ENCODE results near the gene PRSS1. TPM values are rescaled to one million over a fixed set of nuclear protein-coding genes. Genes with fewer than 3 reads are reported as not detected.
"Not testable (repeated sequence)": the region's sequence is repeated elsewhere in the genome, so short reads cannot be mapped to it uniquely, and the experiment has no call there.

The PRSS1 gene
- total RNA-seq, 1 donor from 2014 or later: not detected

GRCh38 chr7:142733271-142733670 lies 16.0 kb upstream of the PRSS1 start:
- Mint-ChIP-seq H3K9me3 (peaks cover 2% of the 10 kb centered on the region), H3K4me1 (peaks cover 10% of the 10 kb centered on the region), H3K36me3 (ENCODE audit: low read depth) (no peaks in the 10 kb centered on the region), H3K27ac (no peak overlapping the region), H3K4me3 (peak overlapping the region; percentile 24), H3K27me3 (no peaks in the 10 kb centered on the region)
- ATAC-seq (ENCODE audit: low read depth) (no peak), DNase-seq (no peak)
- intact Hi-C loops (cut with micrococcal nuclease): loop anchor here (2.0 kb wide), 1 partner anchor 16 kb away; no protein-coding TSS in a partner anchor
- CTCF ChIA-PET: interaction anchor here (1.5 to 1.8 kb wide), 3 partner anchors 19 to 50 kb away, joined by 3 to 11 read pairs (median 5); no protein-coding TSS in a partner anchor
- POLR2A ChIA-PET: interaction anchor here (0.9 to 1.2 kb wide), 2 partner anchors 19 to 78 kb away, joined by 3 to 4 read pairs; no protein-coding TSS in a partner anchor
- TF ChIP-seq, protein P1, sequence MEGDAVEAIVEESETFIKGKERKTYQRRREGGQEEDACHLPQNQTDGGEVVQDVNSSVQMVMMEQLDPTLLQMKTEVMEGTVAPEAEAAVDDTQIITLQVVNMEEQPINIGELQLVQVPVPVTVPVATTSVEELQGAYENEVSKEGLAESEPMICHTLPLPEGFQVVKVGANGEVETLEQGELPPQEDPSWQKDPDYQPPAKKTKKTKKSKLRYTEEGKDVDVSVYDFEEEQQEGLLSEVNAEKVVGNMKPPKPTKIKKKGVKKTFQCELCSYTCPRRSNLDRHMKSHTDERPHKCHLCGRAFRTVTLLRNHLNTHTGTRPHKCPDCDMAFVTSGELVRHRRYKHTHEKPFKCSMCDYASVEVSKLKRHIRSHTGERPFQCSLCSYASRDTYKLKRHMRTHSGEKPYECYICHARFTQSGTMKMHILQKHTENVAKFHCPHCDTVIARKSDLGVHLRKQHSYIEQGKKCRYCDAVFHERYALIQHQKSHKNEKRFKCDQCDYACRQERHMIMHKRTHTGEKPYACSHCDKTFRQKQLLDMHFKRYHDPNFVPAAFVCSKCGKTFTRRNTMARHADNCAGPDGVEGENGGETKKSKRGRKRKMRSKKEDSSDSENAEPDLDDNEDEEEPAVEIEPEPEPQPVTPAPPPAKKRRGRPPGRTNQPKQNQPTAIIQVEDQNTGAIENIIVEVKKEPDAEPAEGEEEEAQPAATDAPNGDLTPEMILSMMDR (IDR thresholded peaks at IDR 0.05): no peak

- intact Hi-C loops (cut with micrococcal nuclease): loop anchor here (1.0 kb wide), 4 partner anchors 8 to 71 kb away; no protein-coding TSS in a partner anchor
- no peak for DNase-seq
- peak overlapping the region; percentile 6 for H3K4me3 Mint-ChIP-seq
- no peaks in the 10 kb centered on the region for H3K9me3 Mint-ChIP-seq
- ChIA-PET POLR2A (interaction anchor here (0.6 to 1.9 kb wide), 4 partner anchors 43 to 118 kb away, joined by 3 to 9 read pairs (median 5); no protein-coding TSS in a partner anchor), CTCF (interaction anchor here (0.6 to 4.2 kb wide), 8 partner anchors 10 to 108 kb away, joined by 3 to 34 read pairs (median 3); partner anchors contain the start of gene PRSS1)
- TF ChIP-seq, protein P1 (IDR thresholded peaks at IDR 0.05): no peak
- no peaks in the 10 kb centered on the region for H3K36me3 Mint-ChIP-seq (ENCODE audit: low read depth)
- H3K27ac Mint-ChIP-seq: peak overlapping the region; percentile 18
- no peaks in the 10 kb centered on the region for H3K27me3 Mint-ChIP-seq
- peaks cover 41% of the 10 kb centered on the region for H3K4me1 Mint-ChIP-seq
- ATAC-seq (ENCODE audit: low read depth): peak; percentile 96
These were observed 9.3 kb upstream of the PRSS1 start for GRCh38 chr7:142739923-142740492.

- intact Hi-C loops (cut with micrococcal nuclease): loop anchor here (1.0 kb wide), 4 partner anchors 8 to 71 kb away; no protein-coding TSS in a partner anchor
These were observed 8.5 kb upstream of the PRSS1 start for GRCh38 chr7:142740786-142741185.

DNA sequence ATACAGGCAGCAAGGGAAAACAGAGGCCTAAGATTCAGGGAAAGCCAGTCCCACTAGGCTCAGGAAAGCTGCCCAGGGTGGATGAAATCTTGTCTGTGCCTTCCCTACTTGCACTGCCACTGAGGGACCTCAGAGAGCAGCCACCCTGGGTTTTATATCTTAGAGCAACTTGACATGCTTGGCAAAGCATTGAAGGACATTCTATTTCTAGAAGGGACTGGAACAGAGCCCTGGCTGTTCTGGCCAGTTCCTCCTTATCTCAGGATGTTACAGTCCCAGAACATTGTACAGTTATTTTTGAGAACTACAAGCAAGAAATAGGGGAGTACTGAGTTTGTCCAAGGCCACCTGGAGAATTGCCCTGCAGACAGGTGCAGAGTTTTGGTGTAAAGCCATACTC lies 7.3 kb upstream of the PRSS1 start:
- H3K27ac Mint-ChIP-seq: not testable (repeated sequence)
- H3K4me1 Mint-ChIP-seq: peaks cover 41% of the 10 kb centered on the region

More at GRCh38 chr7:142740786-142741185, 8.5 kb upstream of the PRSS1 start:
- peaks cover 41% of the 10 kb centered on the region for H3K4me1 Mint-ChIP-seq
- no peak overlapping the region for H3K4me3 Mint-ChIP-seq
- DNase-seq (no peak), ATAC-seq (ENCODE audit: low read depth) (no peak)
- POLR2A ChIA-PET: interaction anchor here (0.9 to 1.9 kb wide), 2 partner anchors 42 to 68 kb away, joined by 3 to 7 read pairs; no protein-coding TSS in a partner anchor
- no peaks in the 10 kb centered on the region for H3K36me3 Mint-ChIP-seq (ENCODE audit: low read depth)
- H3K9me3 Mint-ChIP-seq: no peaks in the 10 kb centered on the region
- H3K27ac Mint-ChIP-seq: peak overlapping the region; percentile 18
- TF ChIP-seq, protein P1 (IDR thresholded peaks at IDR 0.05): no peak
- H3K27me3 Mint-ChIP-seq: no peaks in the 10 kb centered on the region
- CTCF ChIA-PET: interaction anchor here (0.6 to 4.2 kb wide), 6 partner anchors 19 to 108 kb away, joined by 3 to 34 read pairs (median 4); no protein-coding TSS in a partner anchor

DNA sequence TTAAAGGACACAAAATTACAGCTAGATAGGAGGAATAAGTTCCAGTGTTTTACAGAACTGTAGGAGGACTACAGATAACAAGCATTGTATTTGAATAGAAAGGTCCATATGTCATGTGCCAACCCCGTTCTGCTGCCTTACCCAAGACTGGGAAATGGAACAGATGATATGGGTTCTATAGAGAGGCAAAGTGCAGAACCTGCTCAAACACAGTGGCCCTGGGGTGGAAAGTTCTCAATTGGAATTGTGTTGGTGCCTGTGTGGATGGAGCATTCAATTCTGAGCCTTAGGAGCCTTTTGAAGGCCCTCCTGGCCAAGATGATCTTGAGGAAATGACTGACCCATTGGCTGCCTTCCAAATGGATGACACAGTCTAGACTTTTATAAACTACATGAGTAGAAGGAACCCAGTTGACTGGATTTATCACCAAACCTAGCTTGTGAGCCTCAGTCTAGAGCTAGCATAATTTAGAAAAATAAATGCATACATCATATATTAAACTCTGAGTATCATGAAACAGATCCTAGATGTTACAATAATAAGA lies 4.1 kb upstream of the PRSS1 start:
- intact Hi-C loops (cut with micrococcal nuclease): no loop called here
- Mint-ChIP-seq H3K4me1 (peaks cover 18% of the 10 kb centered on the region), H3K36me3 (ENCODE audit: low read depth) (no peaks in the 10 kb centered on the region), H3K4me3 (no peak overlapping the region), H3K9me3 (no peaks in the 10 kb centered on the region), H3K27ac (no peak overlapping the region), H3K27me3 (peaks cover 2% of the 10 kb centered on the region)
- TF ChIP-seq, protein P1 (IDR thresholded peaks at IDR 0.05): no peak
- ChIA-PET POLR2A (interaction anchor here (1.4 kb wide), 1 partner anchor 64 kb away, joined by 3 read pairs; no protein-coding TSS in a partner anchor), CTCF (no interaction called here)
- no peak for ATAC-seq (ENCODE audit: low read depth)
- no peak for DNase-seq

More for the DNA sequence above, 7.3 kb upstream of the PRSS1 start:
- H3K9me3 Mint-ChIP-seq; intact Hi-C loops (cut with micrococcal nuclease); H3K36me3 Mint-ChIP-seq (ENCODE audit: low read depth); H3K4me3 Mint-ChIP-seq; ATAC-seq (ENCODE audit: low read depth); H3K27me3 Mint-ChIP-seq; DNase-seq: not testable (repeated sequence)
- CTCF ChIA-PET: interaction anchor here (4.1 to 4.2 kb wide), 2 partner anchors 41 to 70 kb away, joined by 34 read pairs; no protein-coding TSS in a partner anchor
- POLR2A ChIA-PET: interaction anchor here (1.9 kb wide), 1 partner anchor 41 kb away, joined by 7 read pairs; no protein-coding TSS in a partner anchor

Data from activated B cell treated with CpG ODN at 0.5 μM for 24 hours (primary cell).